Stimulated activated CD8-positive, alpha-beta memory T cell treated with anti-CD3 and anti-CD28 coated beads, Interleukin-15, amount 100 ng/mL, for 4 hours (primary cell): ENCODE results near the gene UTP14C.
"Not testable (repeated sequence)": the region's sequence is repeated elsewhere in the genome, so short reads cannot be mapped to it uniquely, and the experiment has no call there.

ENCODE experiments used
- DNase-seq, 2 donors: peaks; one replicate each; pipeline ENCODE4 v3.0.0-alpha.2; 2020; ENCODE audit warnings: low read depth in 2 of 2

The UTP14C gene

GRCh38 chr13:52004511-52005170, 19.9 kb upstream of the UTP14C start:
- no peak for DNase-seq

GRCh38 chr13:52005841-52006522, 18.5 kb upstream of the UTP14C start:
- DNase-seq = no peak

- DNase-seq = no peak
These were observed 17.8 kb upstream of the UTP14C start for GRCh38 chr13:52006523-52007245.

GRCh38 chr13:52009946-52010345, 14.5 kb upstream of the UTP14C start:
- DNase-seq = no peak

- peak in 1 of 2 donors; percentile 3 for DNase-seq
These were observed 13.4 kb upstream of the UTP14C start, which contains the start of gene ATP7B for GRCh38 chr13:52010890-52011631. Gene ATP7B, minus strand, starts transcription at chr13:52011450. Its CDS starts 113 bp downstream, at chr13:52011337.

- peak; percentile 99 for DNase-seq
These were observed 12.6 kb upstream of the UTP14C start, which contains the start of gene ALG11 for GRCh38 chr13:52011632-52012511. Gene ALG11, plus strand, starts transcription at chr13:52012398. Its CDS starts 21 bp downstream, at chr13:52012419.

GRCh38 chr13:52012512-52012836, 12.0 kb upstream of the UTP14C start:
- DNase-seq = no peak

- no peak for DNase-seq
These were observed 8.2 kb upstream of the UTP14C start for GRCh38 chr13:52016296-52016695.

- DNase-seq = no peak
These were observed 4.3 kb upstream of the UTP14C start for GRCh38 chr13:52020191-52020590.

- no peak for DNase-seq
These were observed 2.1 kb upstream of the UTP14C start for GRCh38 chr13:52022356-52022755.

- DNase-seq = no peak
These were observed 1.2 kb downstream of the UTP14C start for GRCh38 chr13:52025475-52026245.

GRCh38 chr13:52026246-52026626, 1.7 kb downstream of the UTP14C start:
- no peak for DNase-seq

- DNase-seq = no peak
These were observed 3.3 kb downstream of the UTP14C start for GRCh38 chr13:52027832-52028231.

GRCh38 chr13:52029569-52029968, 5.1 kb downstream of the UTP14C start:
- DNase-seq = no peak

- DNase-seq = not testable (repeated sequence)
These were observed 5.9 kb downstream of the UTP14C start for GRCh38 chr13:52030401-52030800.

- no peak for DNase-seq
These were observed 8.5 kb downstream of the UTP14C start for GRCh38 chr13:52033039-52033438.

- no peak for DNase-seq
These were observed 10.2 kb downstream of the UTP14C start for GRCh38 chr13:52034616-52035226.

- no peak for DNase-seq
These were observed 11.5 kb downstream of the UTP14C start for GRCh38 chr13:52036037-52036436.

GRCh38 chr13:52043675-52044074, 19.2 kb downstream of the UTP14C start:
- DNase-seq = no peak

- DNase-seq = no peak
These were observed 23.0 kb downstream of the UTP14C start for GRCh38 chr13:52047463-52047862.
